HepG2 (cell line): ENCODE measurements around the gene ARHGEF37. TPM values are rescaled to one million over a fixed set of nuclear protein-coding genes. Genes with fewer than 3 reads are reported as not detected.

ENCODE experiments used
- ATAC-seq: fragments of 200-7000 bp; cut with Tn5 transposase; 3 replicates; pipeline ENCODE4 v1.9.1; 2020; ENCODE audit warnings: mild to moderate bottlenecking, moderate library complexity
- BruUV-seq: library from RNA; stranded (reverse); fragments of 400-500 nt; replicated peaks from 2 replicates; lab custom pipeline; 2021; lab: Mats Ljungman, UMichigan
- CTCF ChIA-PET: fragments of 300-600 bp; formaldehyde crosslinking; extraction: SDS; loops from one replicate; lab custom pipeline; 2021; ENCODE audit warnings: low total read pairs, inconsistent platforms, low intra/inter-chr PET ratio; lab: Yijun Ruan, JAX
- POLR2A ChIA-PET: fragments of 350-600 bp; sonication (Branson Sonifier 250); formaldehyde crosslinking; loops from one replicate; lab custom pipeline; 2020; ENCODE audit warnings: antibody characterized with exemption, inconsistent platforms; lab: Yijun Ruan, JAX
- DNase-seq: peaks from one replicate; pipeline ENCODE4 v3.0.0-alpha.2; 2015; ENCODE audit warnings: low spot score
- FAIRE-seq: peaks from 3 replicates; lab custom pipeline; 2011; peaks lifted over from hg19 to GRCh38; lab: Jason Lieb, UNC
- H2AFZ ChIP-seq: one replicate; pipeline ENCODE4 v1.6.1; 2011; ENCODE audit warnings: low read length, inconsistent platforms
- H3K27ac ChIP-seq: fragments of 300-600 bp; 3 replicates; pipeline ENCODE4 v1.8.0; 2011; ENCODE audit warnings: mixed run types, mild to moderate bottlenecking, mixed read lengths, low read length, inconsistent platforms; ENCODE audit not compliant: insufficient read depth; ENCODE audit errors: extremely low read length
- H3K27me3 ChIP-seq, 2 experiments: fragments of 200-600 bp in 1 of 2; 2 replicates in 1 of 2; 3 replicates in 1 of 2; pipeline versions ENCODE4 v1.6.0 to v1.8.0; 2011; ENCODE audit warnings: low read length in 2 of 2, mild to moderate bottlenecking in 2 of 2, moderate library complexity in 2 of 2, inconsistent platforms in 1 of 2; ENCODE audit not compliant: insufficient read depth in 2 of 2, control insufficient read depth in 1 of 2
- H3K36me3 ChIP-seq, 2 experiments: fragments of 200-600 bp in 1 of 2; replicated peaks in 1 of 2; 2 replicates in 1 of 2; 3 replicates in 1 of 2; pipeline versions ENCODE4 v1.5.1 to v1.8.0; 2011; ENCODE audit warnings: low read length in 2 of 2, inconsistent platforms in 1 of 2; ENCODE audit not compliant: insufficient read depth in 2 of 2, control insufficient read depth in 1 of 2
- H3K4me1 ChIP-seq: 2 replicates; pipeline ENCODE4 v1.5.1; 2012; ENCODE audit warnings: low read length, inconsistent platforms; ENCODE audit not compliant: insufficient read depth
- H3K4me2 ChIP-seq: 2 replicates; pipeline ENCODE4 v1.6.0; 2011; ENCODE audit warnings: low read depth, low read length, inconsistent platforms
- H3K4me3 ChIP-seq, 3 experiments: fragments of 200-600 bp in 1 of 3; sonication (generic), shearing (Covaris generic) in 1 of 3; replicated peaks in 1 of 3; 2 replicates each; pipeline ENCODE4 v1.5.1; 2011 to 2016; ENCODE audit warnings: low read length in 3 of 3, inconsistent platforms in 2 of 3, low read depth in 2 of 3, mild to moderate bottlenecking in 2 of 3, control low read depth in 1 of 3, mixed read lengths in 1 of 3; ENCODE audit not compliant: insufficient read depth in 1 of 3
- H3K79me2 ChIP-seq: one replicate; pipeline ENCODE4 v1.6.1; 2011; ENCODE audit warnings: low read length, inconsistent platforms; ENCODE audit not compliant: insufficient read depth
- H3K9ac ChIP-seq: 2 replicates; pipeline ENCODE4 v1.6.0; 2011; ENCODE audit warnings: mild to moderate bottlenecking, low read depth, low read length, inconsistent platforms; ENCODE audit not compliant: insufficient read depth
- H3K9me3 ChIP-seq: 2 replicates; pipeline ENCODE4 v1.5.1; 2012; ENCODE audit warnings: mild to moderate bottlenecking, low read length
- H4K20me1 ChIP-seq: 2 replicates; pipeline ENCODE4 v1.6.0; 2011; ENCODE audit warnings: inconsistent platforms, mild to moderate bottlenecking, low read length, moderate library complexity; ENCODE audit not compliant: insufficient read depth
- HNRNPH1 ChIP-seq: fragments of 200-400 bp; formaldehyde crosslinking; optimal IDR thresholded peaks from 2 replicates; pipeline ENCODE3; 2017; ENCODE audit warnings: mild to moderate bottlenecking, low read depth, low read length
- POLR2G ChIP-seq: fragments of 200-400 bp; formaldehyde crosslinking; IDR thresholded peaks from 2 replicates; pipeline ENCODE4 v1.6.1; 2018; ENCODE audit warnings: mild to moderate bottlenecking, low read depth, low read length, moderate library complexity
- SOX6 ChIP-seq, 2 experiments: fragments of 450-650 bp in 1 of 2; sonication (generic) in 1 of 2; formaldehyde crosslinking in 1 of 2; IDR thresholded peaks; 2 replicates each; pipeline versions ENCODE4 v1.4.0 to v1.6.1; 2017 to 2020; ENCODE audit warnings: antibody characterized with exemption in 1 of 2, mild to moderate bottlenecking in 1 of 2, missing genetic modification reagents in 1 of 2
- ZNF383 ChIP-seq: sonication (generic); formaldehyde crosslinking; IDR thresholded peaks from 2 replicates; pipeline ENCODE4 v1.4.0; 2020; ENCODE audit warnings: missing genetic modification reagents, mild to moderate bottlenecking, borderline replicate concordance
- WGBS: methylation state at CpG from one replicate; pipeline ENCODE4 v1.1.6; 2017; ENCODE audit warnings: low lambda C conversion rate; 5-methylcytosine and 5-hydroxymethylcytosine counted together
- in situ Hi-C: cut with HindIII; loops from 2 replicates; pipeline ENCODE4 v1.10.0; 2017; ENCODE audit warnings: low pct_unique_long_range_greater_than_20kb; ENCODE audit not compliant: extremely low pct_ligation_motif_present
- intact Hi-C: fragments of 100-400 bp; cut with micrococcal nuclease; formaldehyde crosslinking; loops from one replicate; pipeline ENCODE4 v1.10.0; 2022; ENCODE audit not compliant: unreplicated experiment
- polyA plus RNA-seq, 8 experiments: library from polyadenylated mRNA; depleted of rRNA in 3 of 8; stranded (reverse) in 7 of 8; unstranded in 1 of 8; fragments of >200 nt; fragmentation: Illumina TruSeq in 4 of 8; extraction: Trizol in 4 of 8; gene quantifications; 2 replicates each; pipeline versions ENCODE4 v1.2.1 to v1.2.3, GENCODE V29; 2011 to 2016; ENCODE audit warnings: low read depth in 4 of 8, missing spikeins in 1 of 8, mixed read lengths in 1 of 8; ENCODE audit not compliant: insufficient read depth in 1 of 8
- total RNA-seq, 5 experiments: library from RNA; depleted of rRNA; stranded (reverse); fragments of >200 nt; fragmentation: Illumina TruSeq; extraction: Trizol; gene quantifications; 2 replicates each; pipeline ENCODE4 v1.2.3, GENCODE V29; 2016; ENCODE audit warnings: low read depth in 1 of 5
- TF ChIP-seq, protein P1 (sequence below): IDR thresholded peaks from 2 replicates; pipeline ENCODE4 v1.6.1; 2018; ENCODE audit warnings: missing genetic modification reagents
- TF ChIP-seq, protein P2 (sequence below): sonication (generic); formaldehyde crosslinking; IDR thresholded peaks from 2 replicates; pipeline ENCODE4 v1.8.0; 2022; ENCODE audit warnings: missing genetic modification reagents, mild to moderate bottlenecking, inconsistent platforms, borderline replicate concordance
- TF ChIP-seq, protein P3 (sequence below): sonication (generic); formaldehyde crosslinking; IDR thresholded peaks from 2 replicates; pipeline ENCODE4 v1.9.0; 2021; ENCODE audit warnings: missing genetic modification reagents, borderline replicate concordance

Gene ARHGEF37
- total and polyA plus RNA-seq, 2 of the 13 experiments (the other 11 are each of a cell fraction or from before 2014, with no cell fraction given), result 0.18 to 0.27 TPM

DNA sequence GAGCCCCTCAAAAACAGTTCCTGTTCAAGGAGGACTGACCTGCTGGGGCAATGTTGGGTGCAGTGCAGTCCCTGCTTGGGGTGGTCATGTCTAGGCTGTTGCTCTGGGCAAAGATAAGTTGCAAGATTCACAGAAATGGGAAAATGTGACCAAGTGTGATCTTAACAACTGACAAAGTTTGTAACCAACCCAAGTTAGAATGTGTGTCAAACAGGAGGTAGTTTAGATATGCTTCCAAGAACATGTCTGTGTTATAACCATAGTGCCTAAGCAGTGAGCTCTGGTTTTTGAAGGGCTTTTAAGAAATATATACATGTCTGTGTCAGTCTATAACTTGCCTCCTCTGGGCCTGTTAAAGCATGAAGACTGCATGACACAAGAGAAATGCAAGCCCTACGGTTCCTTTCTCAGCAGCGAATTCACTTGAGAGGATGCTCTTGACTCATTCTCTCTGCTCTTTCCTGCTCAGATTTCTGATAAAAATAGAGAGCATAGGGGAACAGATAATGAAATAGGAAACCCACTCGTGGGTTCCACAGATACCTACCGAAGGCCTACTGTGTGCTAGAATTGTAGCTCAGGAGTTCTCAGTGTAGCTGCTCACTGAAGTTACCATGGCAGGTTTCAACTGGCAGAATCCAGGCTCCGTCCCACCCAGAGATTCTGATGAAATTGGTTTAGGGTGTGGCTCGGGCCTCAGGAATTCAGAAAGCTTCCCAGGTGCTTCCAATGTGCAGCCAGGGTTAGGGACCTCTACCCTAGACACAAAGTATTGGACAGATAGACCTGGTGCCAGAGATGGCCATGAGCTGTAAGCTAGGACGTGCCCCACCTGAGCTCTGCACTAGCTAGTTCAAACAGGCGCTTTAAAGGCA lies 52.4 kb downstream of the ARHGEF37 start:
- WGBS, result 29% methylated on average over 6 of the region's 8 CpGs
- CTCF ChIA-PET, result no interaction called here
- no peak for DNase-seq

More for the DNA sequence above, 52.4 kb downstream of the ARHGEF37 start:
- FAIRE-seq (no peak), ATAC-seq (no peak)
- TF ChIP-seq, protein P1, sequence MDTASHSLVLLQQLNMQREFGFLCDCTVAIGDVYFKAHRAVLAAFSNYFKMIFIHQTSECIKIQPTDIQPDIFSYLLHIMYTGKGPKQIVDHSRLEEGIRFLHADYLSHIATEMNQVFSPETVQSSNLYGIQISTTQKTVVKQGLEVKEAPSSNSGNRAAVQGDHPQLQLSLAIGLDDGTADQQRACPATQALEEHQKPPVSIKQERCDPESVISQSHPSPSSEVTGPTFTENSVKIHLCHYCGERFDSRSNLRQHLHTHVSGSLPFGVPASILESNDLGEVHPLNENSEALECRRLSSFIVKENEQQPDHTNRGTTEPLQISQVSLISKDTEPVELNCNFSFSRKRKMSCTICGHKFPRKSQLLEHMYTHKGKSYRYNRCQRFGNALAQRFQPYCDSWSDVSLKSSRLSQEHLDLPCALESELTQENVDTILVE (CRISPR knock-in tag), result no peak
- TF ChIP-seq, protein P2, sequence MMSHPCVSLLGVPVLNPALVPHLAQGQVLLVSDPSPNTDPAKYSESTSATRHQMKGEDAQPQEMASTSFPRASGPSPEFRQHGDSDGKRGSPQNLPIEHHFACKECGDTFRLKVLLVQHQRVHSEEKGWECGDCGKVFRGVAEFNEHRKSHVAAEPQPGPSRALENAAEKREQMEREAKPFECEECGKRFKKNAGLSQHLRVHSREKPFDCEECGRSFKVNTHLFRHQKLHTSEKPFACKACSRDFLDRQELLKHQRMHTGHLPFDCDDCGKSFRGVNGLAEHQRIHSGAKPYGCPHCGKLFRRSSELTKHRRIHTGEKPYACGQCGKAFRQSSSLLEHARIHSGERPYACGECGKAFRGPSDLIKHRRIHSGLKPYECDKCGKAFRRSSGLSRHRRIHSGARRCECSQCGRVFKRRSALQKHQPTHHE, result no peak
- TF ChIP-seq POLR2G (no peak), HNRNPH1 (no peak), SOX6 (IDR thresholded peaks at IDR 0.05) (no peak), SOX6 (CRISPR knock-in tag; IDR thresholded peaks at IDR 0.05) (no peak), ZNF383 (no peak)
- TF ChIP-seq, protein P3, sequence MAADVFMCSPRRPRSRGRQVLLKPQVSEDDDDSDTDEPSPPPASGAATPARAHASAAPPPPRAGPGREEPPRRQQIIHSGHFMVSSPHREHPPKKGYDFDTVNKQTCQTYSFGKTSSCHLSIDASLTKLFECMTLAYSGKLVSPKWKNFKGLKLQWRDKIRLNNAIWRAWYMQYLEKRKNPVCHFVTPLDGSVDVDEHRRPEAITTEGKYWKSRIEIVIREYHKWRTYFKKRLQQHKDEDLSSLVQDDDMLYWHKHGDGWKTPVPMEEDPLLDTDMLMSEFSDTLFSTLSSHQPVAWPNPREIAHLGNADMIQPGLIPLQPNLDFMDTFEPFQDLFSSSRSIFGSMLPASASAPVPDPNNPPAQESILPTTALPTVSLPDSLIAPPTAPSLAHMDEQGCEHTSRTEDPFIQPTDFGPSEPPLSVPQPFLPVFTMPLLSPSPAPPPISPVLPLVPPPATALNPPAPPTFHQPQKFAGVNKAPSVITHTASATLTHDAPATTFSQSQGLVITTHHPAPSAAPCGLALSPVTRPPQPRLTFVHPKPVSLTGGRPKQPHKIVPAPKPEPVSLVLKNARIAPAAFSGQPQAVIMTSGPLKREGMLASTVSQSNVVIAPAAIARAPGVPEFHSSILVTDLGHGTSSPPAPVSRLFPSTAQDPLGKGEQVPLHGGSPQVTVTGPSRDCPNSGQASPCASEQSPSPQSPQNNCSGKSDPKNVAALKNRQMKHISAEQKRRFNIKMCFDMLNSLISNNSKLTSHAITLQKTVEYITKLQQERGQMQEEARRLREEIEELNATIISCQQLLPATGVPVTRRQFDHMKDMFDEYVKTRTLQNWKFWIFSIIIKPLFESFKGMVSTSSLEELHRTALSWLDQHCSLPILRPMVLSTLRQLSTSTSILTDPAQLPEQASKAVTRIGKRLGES (CRISPR knock-in tag), result no peak
- in situ Hi-C loops, result loop anchor here (25.0 kb wide), 1 partner anchor 354 kb away; no protein-coding TSS in a partner anchor
- Histone ChIP-seq H3K79me2 (no peaks in the 10 kb centered on the region), H2AFZ (no peak overlapping the region), H3K4me2 (no peak overlapping the region), H3K27me3 (no peaks in the 10 kb centered on the region), H3K9me3 (no peaks in the 10 kb centered on the region), H4K20me1 (no peaks in the 10 kb centered on the region), H3K36me3 (no peaks in the 10 kb centered on the region), H3K4me3 (no peak overlapping the region), H3K4me1 (no peaks in the 10 kb centered on the region), H3K9ac (no peak overlapping the region), H3K27ac (no peak overlapping the region)
- POLR2A ChIA-PET, result no interaction called here
- no TSS peak for BruUV-seq
- intact Hi-C loops, result no loop called here
